ENCODE measurements around the gene LYZL1. TPM values are rescaled to one million over a fixed set of nuclear protein-coding genes. Genes with fewer than 3 reads are reported as not detected.

LYZL1 gene
- polyA plus RNA-seq, 1 donor from 2014 or later, result not detected

DNA sequence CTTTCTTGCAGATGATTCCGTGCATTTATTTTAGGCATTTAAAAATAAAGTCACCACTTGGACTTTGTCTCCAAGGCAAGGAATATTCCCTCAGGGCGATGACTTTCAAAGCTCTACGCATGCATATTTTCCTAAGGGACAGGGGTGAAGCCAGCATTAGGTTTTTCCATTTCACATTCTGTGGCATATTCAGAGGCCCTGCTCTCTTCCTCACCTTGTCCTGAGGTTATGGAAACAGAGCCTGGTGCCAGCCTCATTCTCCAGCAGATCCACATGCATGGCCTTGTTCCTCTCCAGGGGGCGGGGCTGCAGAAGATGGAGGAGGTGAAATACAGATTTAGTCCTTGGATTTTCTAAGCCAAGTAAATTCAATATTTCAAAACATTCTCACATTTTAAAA lies 11.6 kb upstream of the LYZL1 start:
- no peaks in the 10 kb centered on the region for H3K9me3 ChIP-seq (ENCODE audit: low read length)
- TF ChIP-seq EP300 (conservative IDR thresholded peaks at IDR 0.05; ENCODE audit: poor library complexity, severe bottlenecking), result no peak
- TF ChIP-seq EZH2 (IDR thresholded peaks at IDR 0.05; ENCODE audit: borderline replicate concordance, insufficient read depth, low read length, poor library complexity, severe bottlenecking), result no peak
- no peak for TF ChIP-seq RAD21 (conservative IDR thresholded peaks at IDR 0.05)
- TF ChIP-seq REST (IDR thresholded peaks at IDR 0.05; ENCODE audit: borderline replicate concordance), result no peak
- no peak for TF ChIP-seq MXI1 (conservative IDR thresholded peaks at IDR 0.05; ENCODE audit: poor library complexity, severe bottlenecking)
- no peak for TF ChIP-seq POLR2AphosphoS5 (IDR thresholded peaks at IDR 0.05)
- no peak for TF ChIP-seq TAF1 (IDR thresholded peaks at IDR 0.05; ENCODE audit: low read depth)
- H3K4me2 ChIP-seq (ENCODE audit: low read length), result no peak overlapping the region
- no peaks in the 10 kb centered on the region for H3K79me2 ChIP-seq (replicated peaks; ENCODE audit: insufficient read depth, low read length)
- H3K36me3 ChIP-seq (ENCODE audit: insufficient read depth, low read length), result no peaks in the 10 kb centered on the region
- no peak overlapping the region for H3K27ac ChIP-seq (ENCODE audit: low read length)
- H4K20me1 ChIP-seq (ENCODE audit: insufficient read depth), result no peaks in the 10 kb centered on the region
- H2AFZ ChIP-seq (ENCODE audit: low read depth, low read length), result no peak overlapping the region
- H3K9me2 ChIP-seq (ENCODE audit: insufficient read depth, low read length), result no peaks in the 10 kb centered on the region
- H3K9ac ChIP-seq (ENCODE audit: low read length), result no peak overlapping the region
- H3K4me3 ChIP-seq (ENCODE audit: low read length), result no peak overlapping the region
- H3K27me3 ChIP-seq (ENCODE audit: insufficient read depth, low read depth, low read length), result no peaks in the 10 kb centered on the region
- H3F3A ChIP-seq (ENCODE audit: insufficient read depth, low read length, poor library complexity, severe bottlenecking), result no peaks in the 10 kb centered on the region

DNA sequence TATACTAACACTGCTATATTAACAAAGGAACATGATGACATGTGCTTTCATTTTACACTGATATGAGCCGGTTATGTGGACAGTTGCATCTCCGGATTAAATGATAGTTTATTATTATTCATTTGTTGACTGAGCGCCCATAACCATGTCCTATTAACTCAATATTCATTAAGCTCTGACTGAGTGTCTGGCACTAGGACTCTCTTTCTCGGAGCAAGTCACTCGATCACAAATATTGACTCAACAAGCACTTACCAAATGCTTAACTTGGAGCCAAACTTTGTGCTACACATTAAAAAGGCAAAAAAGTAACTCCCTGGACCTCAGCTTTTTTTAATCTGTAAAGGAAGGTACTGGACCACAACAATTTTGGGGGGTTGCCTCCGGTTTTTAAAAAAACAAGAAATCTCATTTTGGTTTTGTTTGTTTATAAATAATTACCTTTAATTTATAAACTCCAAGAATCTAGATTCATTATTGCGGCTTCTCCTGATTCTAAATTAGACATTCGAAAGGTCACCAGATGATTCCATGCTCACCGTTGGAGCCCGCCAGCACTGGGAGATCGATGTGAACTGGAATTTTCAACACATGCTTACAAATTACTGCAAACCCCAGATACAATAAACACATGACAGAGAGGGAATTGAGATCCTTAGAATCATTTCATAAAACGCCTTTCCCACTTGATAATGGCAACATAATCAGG lies 8.9 kb upstream of the LYZL1 start:
- Histone ChIP-seq H3K4me2 (ENCODE audit: low read length) (no peak overlapping the region), H3K27ac (ENCODE audit: low read length) (no peak overlapping the region), H3K27me3 (ENCODE audit: insufficient read depth, low read depth, low read length) (no peaks in the 10 kb centered on the region), H2AFZ (ENCODE audit: low read depth, low read length) (no peak overlapping the region), H3K36me3 (ENCODE audit: insufficient read depth, low read length) (no peaks in the 10 kb centered on the region), H4K20me1 (ENCODE audit: insufficient read depth) (no peaks in the 10 kb centered on the region), H3K9me3 (ENCODE audit: low read length) (no peaks in the 10 kb centered on the region), H3K9me2 (ENCODE audit: insufficient read depth, low read length) (no peaks in the 10 kb centered on the region), H3K79me2 (replicated peaks; ENCODE audit: insufficient read depth, low read length) (no peaks in the 10 kb centered on the region), H3K9ac (ENCODE audit: low read length) (no peak overlapping the region), H3F3A (ENCODE audit: insufficient read depth, low read length, poor library complexity, severe bottlenecking) (no peaks in the 10 kb centered on the region), H3K4me3 (ENCODE audit: low read length) (no peak overlapping the region)
- no peak for TF ChIP-seq EP300 (conservative IDR thresholded peaks at IDR 0.05; ENCODE audit: poor library complexity, severe bottlenecking)
- TF ChIP-seq EZH2 (IDR thresholded peaks at IDR 0.05; ENCODE audit: borderline replicate concordance, insufficient read depth, low read length, poor library complexity, severe bottlenecking), result no peak
- TF ChIP-seq RAD21 (conservative IDR thresholded peaks at IDR 0.05), result no peak
- no peak for TF ChIP-seq SMC3 (conservative IDR thresholded peaks at IDR 0.05; ENCODE audit: poor library complexity)

GRCh38 chr10:29280488-29280840 lies 8.4 kb upstream of the LYZL1 start:
- TF ChIP-seq, protein P1, sequence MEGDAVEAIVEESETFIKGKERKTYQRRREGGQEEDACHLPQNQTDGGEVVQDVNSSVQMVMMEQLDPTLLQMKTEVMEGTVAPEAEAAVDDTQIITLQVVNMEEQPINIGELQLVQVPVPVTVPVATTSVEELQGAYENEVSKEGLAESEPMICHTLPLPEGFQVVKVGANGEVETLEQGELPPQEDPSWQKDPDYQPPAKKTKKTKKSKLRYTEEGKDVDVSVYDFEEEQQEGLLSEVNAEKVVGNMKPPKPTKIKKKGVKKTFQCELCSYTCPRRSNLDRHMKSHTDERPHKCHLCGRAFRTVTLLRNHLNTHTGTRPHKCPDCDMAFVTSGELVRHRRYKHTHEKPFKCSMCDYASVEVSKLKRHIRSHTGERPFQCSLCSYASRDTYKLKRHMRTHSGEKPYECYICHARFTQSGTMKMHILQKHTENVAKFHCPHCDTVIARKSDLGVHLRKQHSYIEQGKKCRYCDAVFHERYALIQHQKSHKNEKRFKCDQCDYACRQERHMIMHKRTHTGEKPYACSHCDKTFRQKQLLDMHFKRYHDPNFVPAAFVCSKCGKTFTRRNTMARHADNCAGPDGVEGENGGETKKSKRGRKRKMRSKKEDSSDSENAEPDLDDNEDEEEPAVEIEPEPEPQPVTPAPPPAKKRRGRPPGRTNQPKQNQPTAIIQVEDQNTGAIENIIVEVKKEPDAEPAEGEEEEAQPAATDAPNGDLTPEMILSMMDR (IDR thresholded peaks at IDR 0.05; ENCODE audit: poor library complexity, severe bottlenecking), result no peak
- Histone ChIP-seq H3F3A (ENCODE audit: insufficient read depth, low read length, poor library complexity, severe bottlenecking) (no peaks in the 10 kb centered on the region), H4K20me1 (ENCODE audit: insufficient read depth) (no peaks in the 10 kb centered on the region), H3K4me2 (ENCODE audit: low read length) (no peak overlapping the region), H3K9ac (ENCODE audit: low read length) (no peak overlapping the region), H3K36me3 (ENCODE audit: insufficient read depth, low read length) (no peaks in the 10 kb centered on the region), H3K79me2 (replicated peaks; ENCODE audit: insufficient read depth, low read length) (no peaks in the 10 kb centered on the region), H3K4me3 (ENCODE audit: low read length) (no peak overlapping the region), H3K27ac (ENCODE audit: low read length) (no peak overlapping the region), H3K27me3 (ENCODE audit: insufficient read depth, low read depth, low read length) (no peaks in the 10 kb centered on the region), H3K9me2 (ENCODE audit: insufficient read depth, low read length) (no peaks in the 10 kb centered on the region), H2AFZ (ENCODE audit: low read depth, low read length) (no peak overlapping the region), H3K9me3 (ENCODE audit: low read length) (no peaks in the 10 kb centered on the region)
